Measurements from ENCODE around the gene AGTPBP1.

Gene AGTPBP1

DNA sequence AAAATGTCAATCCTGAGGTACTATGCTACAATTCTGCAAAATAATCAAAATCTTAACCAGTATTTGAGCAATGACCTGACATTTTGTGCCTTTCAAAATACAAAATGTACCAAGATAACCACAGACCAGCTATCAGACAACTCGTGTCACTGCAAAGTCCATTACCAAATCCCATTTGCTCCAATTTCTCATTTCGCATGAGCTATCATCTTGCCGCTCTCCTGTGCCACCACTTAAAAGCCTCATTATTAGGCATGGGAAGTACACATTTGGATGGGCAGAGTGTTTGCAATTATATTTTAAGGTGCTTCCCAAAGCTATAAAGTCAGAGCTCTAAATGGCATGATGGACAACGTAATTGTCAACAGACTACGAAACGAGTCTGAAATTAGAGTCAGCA is 205.2 kb downstream of the AGTPBP1 start:
- DNase-seq (ENCODE audit: low spot score): no peak

DNA sequence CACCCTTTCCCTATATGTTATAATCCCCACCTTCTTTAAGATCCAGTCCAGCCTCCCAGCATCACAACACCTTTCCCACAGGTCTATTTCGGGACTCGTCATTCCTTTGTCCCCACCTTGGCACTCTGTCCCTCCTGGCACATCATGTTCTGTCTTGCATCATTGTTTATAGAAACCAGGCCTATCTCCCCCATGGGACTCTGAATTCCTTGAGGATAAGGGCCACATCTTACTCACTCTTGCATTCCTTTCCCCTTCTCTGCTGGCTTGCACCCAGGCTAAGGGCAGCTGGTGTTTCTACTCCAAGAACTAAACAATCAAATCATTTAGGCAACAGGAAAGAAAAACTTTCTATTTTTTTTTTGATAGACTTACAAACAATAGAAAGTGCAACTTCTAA is 205.7 kb downstream of the AGTPBP1 start:
- no peak for DNase-seq (ENCODE audit: low spot score)

DNA sequence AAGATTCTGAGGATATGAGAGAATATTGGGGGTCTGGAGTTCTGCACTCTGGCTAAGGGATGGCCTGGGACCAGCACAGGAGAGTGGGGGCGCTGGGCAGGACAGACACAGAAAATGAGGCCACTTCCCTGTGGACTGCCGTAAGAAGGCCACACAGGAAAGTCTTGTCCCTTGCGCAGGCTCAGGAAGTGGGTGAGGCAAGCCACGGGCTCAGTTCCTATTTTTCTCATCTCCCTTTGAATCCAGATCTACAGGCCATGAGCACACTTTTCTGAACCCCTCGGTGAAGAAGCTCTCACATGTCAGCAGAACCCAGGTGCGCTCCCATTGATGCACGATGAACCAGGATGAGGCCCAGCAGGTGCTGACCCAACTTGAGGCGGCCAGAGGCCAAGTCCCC is 207.4 kb downstream of the AGTPBP1 start:
- no peak for DNase-seq (ENCODE audit: low spot score)

DNA sequence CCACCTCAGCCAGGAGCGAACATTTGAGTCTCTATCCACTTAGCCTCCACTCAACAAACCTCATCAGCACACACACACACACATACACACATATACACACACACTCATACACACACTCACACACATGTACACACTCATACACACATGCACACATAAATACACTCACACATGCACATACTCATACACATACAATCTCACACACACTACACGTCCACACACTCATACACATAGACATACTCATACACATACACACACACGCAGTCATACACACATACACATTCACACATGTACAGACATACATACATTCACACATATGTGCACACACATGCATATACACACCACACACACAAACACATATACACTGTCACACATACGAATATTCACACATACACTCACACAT is 208.2 kb downstream of the AGTPBP1 start:
- no peak for DNase-seq (ENCODE audit: low spot score)

DNA sequence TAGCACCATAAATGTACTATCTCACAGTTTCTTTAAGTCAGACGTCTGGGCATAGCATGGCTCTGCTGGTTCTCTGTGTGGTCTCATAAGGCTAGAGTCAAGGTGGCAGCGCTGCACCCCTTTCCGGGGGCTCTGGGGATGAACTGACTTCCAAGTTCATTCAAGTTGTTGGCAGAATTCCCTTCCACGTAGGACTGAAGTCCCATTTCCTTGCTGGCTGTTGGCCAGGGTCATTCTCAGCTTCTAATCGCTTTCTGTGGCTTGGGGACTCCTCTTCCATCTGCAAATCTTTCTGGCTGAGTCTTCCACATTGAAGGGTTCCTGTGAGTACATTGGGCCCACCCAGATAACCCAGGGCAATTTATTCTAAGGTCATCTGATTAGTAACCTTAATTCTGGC is 211.0 kb downstream of the AGTPBP1 start:
- no peak for DNase-seq (ENCODE audit: low spot score)

DNA sequence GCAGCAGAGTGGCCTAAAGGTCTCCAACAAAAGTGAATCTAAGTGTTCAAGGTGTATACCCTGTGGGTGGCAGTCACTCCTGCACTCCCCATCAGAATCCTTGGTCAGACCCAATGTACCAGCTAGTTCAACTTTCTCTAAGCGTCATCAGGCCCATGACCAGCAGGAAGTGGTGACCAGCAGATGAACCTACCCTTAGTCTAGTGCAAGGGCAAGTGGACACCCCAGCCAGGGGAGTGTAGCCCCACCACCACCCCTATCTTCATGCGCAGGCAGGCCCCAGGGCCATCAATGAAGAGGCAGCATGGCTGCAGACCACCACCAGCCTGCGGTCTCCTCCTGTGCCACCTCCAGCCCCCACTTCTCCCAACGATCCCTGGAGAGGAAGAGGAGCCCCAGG is 213.1 kb downstream of the AGTPBP1 start:
- DNase-seq (ENCODE audit: low spot score): no peak

DNA sequence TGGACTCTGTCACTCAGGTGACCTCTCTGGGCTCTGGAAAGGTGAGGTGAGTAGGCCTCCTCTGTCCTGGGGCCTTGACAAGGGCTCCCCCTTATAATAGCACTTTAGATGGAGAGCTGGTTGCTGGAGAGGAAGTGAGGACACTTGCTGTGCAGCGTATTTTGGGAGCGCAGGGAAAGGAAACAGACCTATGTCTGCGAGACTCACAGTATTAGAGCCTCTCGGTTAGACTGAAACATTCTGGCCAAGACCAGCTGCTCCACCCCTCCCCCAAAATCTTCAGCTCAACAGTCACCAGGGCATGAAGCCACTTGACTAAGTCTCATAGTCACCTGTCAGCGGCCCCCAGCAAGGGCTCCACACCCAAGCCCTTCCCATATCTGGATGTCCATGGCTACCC is 213.6 kb downstream of the AGTPBP1 start:
- DNase-seq (ENCODE audit: low spot score): no peak

DNA sequence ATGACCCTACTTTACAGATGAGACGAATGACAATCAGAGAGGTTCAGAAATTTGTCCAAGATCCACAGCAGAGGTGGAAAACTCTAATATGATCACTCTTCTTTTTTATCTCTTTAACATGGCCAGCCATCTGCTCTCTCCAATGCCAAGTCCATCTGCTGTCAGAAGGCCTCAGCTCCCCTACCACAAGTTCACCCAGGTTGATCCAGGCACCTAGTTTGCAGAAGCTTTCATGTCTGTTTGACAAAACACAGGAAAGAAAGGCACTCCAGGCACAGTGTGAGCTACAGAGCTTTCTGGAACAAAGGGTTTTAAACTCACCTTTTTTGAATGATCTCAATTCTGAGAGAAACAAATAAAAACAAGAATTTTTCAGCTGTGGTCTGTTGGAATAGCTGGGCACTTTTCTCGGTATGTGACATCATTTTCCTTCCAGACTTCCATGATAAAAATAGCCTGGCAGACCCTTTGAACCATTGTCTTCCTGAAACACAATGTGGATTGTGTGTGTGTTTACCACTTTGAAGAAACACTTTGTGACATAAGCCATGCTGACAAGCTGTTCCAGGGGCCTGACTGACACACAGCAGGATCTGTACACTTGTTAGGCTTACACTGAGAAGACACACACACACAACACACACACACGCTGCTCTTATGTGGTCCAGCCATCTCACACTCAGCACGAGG is 214.3 kb downstream of the AGTPBP1 start:
- no peak for DNase-seq (ENCODE audit: low spot score)

DNA sequence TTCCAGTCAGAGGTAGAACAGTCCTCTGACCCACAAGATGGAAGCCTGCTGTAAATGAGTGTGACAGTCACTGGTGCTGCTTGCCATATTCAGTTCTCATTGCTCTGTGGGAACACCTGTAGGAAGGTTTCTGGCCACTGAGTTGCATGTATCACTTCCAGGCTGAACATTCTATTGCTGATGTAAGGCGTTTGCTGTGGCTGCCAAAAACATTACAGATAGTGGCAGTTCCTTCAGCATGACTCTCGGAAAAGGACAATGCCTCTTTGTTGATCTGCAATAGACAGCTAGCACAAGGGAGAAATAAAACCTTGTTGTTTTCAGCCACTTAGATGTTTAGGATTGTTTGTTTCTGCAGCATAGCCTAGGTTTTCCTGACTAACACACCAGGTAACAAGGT is 217.2 kb downstream of the AGTPBP1 start:
- no peak for DNase-seq (ENCODE audit: low spot score)

DNA sequence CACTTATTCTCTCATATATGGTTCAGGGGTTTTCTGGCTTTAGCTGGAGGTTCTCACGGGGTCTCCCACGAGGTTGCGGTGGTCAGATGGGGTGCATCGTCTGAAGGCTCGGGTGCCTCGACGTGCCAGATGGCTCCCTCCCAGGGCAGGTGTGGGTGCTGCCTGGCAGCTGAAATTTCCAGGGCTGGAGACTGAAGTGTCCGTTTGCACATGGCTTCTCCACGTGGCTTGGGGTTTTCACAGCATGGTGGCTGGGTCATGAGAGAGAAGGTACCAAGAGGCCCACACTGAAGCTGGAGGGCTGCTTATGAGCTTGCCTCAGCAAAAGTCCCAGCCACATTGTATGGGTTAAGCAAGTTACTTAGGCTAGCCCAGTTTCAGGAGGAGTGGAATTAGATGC is 218.6 kb downstream of the AGTPBP1 start:
- DNase-seq (ENCODE audit: low spot score): no peak

DNA sequence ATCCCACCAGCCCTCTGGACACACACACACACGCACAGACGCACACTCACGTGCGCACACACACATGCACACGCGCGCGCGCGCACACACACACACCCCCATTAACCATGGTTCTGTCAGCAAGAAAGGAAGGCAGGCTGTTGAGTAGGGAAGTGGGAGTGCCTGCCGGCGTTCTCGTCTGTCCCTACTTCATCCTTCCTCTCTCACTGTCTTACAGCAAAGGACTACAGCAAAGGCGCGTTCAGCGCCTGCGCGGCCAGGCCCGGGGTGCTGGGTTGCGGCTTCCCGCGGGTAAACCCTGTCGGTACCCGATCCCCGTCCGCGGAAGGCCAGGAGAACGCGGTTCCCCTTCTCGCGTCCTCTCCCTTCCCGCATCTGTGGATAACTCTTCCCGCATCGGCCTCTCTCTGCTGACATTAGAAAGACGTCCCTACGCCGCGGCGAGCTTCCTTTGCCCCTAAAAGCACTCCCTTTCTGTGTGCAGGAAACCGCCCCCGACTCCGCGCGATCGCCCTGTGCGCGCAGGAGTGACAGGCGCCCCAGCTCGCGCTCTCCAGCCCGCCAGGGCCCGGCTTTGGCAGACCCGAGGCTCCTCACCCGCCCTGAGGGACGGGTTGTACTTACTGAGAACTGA is 219.2 kb downstream of the AGTPBP1 start:
- DNase-seq (ENCODE audit: low spot score): no peak

DNA sequence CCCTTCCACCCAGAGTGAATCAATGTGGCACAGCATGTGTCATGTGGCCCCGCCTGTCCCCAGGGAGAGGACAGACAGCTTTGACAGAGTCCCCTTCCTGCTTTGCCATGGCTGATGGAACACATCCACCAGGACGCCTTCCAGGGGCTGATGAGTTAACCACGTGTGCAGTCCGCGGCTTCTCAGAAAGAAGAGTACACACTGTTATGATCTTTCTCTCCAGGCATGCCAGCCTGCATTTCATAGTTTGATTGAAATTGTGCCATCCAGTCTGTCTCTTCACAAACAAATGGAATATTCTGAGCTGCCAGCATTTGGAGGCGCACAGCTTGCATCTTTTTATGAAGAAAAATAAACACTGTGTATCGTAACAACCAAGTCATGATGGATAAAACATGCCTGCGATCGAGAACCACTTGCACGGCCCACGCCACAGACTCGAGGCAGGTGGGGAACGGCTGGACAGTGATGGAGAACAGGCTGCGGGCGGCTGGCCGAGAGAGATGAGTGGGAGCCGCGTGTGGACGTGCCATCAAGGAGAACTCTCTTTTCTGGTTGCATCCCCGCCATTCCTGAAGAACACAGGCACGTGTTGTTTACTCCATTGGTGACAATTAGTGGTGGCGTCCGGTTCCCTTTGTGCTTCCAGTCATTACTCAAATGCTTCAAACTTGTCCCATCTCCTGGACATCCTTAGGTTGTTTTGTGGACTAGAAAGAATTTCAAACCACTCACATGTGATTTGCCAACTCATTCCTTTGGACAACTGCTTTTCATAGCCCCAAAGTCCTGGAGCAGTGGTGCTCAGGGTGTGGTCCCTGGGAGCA is 220.2 kb downstream of the AGTPBP1 start:
- no peak for DNase-seq (ENCODE audit: low spot score)

DNA sequence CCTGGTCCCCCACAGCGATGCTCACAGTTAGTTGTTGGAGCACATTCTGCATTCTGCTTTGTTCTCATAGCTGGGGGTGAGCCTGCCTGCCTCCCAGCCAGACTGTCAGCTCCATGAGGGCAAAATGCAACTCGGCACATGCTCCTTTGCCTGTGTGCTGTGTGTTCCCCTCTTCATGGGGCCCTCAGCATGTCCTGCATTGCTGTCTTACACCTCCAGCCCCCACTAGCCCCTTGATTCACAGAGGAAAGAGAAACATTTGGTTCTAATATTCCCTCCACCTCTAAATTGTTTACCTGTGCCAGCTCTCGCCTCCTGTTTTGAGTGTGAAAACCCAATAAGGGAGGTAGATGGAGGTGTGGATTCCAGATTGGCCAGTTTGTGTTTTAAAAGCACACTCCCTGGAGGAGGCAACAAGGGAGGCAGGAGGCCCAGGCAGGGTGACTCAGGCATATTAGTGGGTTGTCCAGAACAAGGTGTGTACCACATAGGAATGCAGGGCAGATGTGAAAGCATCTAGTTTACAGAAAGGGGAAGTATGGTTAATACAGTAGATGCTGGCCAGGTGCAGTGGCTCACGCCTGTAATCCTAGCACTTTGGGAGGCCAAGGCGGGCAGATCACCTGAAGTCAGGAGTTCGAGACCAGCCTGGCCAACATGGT is 224.6 kb downstream of the AGTPBP1 start:
- no peak for DNase-seq (ENCODE audit: low spot score)

DNA sequence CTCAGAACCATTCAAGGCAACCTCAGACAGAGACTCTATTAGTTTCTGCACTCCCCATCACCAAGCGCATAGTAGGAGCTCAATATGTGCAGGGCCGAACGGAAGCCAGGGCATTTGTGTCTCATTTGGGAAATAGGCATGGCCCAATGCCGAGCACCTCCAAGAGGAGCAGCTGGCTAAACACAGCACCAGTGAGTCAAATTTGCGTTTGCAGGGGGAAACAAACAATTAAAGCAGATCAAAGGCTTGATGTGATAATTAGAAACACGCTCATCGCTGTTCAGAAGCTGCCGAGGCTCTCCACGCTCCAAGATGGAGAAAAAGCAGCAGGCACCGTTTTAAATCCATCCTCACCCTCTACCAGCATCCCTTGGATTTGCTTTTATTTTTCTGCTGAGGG is 225.3 kb downstream of the AGTPBP1 start:
- no peak for DNase-seq (ENCODE audit: low spot score)

DNA sequence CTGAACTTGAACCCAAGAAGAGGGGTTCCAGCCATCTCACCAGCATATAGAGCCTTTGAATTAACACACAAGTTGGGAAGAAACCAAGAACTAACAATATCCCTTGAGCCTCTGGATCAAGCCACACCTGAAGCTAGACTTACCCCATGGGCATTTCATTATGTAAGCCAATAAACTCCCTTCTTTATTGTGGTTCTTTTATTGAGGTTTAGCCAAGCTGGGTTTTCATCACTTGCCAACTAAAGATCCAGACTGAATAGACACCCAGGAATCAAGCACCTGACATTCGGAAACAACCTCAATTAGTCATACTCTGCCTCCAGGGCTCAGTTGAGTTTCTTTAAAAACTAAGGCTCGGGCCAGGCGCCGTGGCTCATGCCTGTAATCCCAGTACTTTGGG is 226.7 kb downstream of the AGTPBP1 start:
- no peak for DNase-seq (ENCODE audit: low spot score)

DNA sequence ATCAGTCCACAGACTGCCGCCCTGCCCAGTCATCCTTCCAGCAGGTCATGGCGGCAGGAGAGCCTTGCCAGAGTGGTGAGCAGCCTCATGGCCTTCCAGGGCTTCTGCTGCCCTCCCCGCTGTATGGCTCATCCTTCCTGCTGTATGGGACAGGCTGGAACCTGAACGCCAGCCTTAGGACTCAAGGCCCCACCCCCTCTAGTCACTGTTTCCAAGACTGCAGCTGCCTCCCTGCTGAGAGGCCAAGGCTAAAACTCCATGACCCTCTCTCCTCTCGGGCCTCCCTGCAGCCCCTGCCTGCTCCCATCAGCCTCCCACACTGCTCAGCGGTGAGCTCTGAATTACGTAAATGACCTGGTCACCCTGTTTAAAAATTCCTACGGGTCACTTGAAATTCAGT is 227.5 kb downstream of the AGTPBP1 start:
- no peak for DNase-seq (ENCODE audit: low spot score)

DNA sequence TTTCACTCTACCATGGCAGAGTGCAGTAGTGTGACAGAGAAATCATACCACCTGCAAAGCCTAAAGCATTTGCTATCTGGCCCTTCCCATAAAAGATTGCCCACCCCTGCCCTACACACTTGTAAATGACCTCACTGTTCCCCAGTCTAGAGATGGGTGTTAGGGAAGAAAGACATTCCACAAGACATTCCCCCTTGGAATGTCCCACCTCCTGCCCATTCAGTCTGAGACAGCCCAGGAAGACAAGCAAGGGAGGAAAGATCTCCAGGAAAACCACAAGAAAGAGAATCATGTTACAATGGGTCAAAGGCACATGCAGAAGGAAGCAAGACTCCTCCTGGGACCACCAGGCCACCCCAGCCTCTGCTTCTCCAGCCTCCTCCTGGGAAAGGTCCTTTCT is 230.0 kb downstream of the AGTPBP1 start:
- no peak for DNase-seq (ENCODE audit: low spot score)

DNA sequence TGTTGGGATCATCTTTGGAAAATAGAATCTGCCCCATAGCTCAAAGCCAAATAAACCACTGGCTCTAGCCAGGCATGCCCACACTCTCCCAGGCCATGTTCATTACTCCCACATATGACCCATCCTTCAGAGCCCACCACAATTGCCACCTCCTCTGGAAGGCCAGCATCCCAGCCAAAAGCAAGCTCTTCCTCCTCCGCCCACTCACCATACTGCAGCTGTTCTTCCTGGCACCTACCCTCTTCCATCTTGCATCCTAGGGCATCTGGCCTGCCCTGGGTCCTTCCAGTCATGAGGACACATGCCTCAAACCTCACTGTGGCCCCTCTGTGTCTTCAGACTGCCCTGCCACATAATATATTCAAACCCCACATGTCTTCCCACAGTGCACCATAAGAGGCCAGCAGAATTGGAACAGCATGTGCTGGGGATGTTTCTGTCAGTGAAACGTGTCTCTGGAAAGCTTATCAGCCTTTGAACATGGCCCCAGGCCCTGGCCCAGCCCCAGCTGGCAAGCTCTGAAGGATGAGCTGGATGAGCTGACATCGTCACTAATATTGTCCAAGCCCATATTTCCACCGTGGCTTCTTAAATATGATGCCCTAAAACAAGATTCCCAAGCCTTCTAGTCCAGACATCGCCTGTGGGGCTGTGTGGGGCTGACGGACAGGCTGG is 230.8 kb downstream of the AGTPBP1 start:
- DNase-seq (ENCODE audit: low spot score): no peak

DNA sequence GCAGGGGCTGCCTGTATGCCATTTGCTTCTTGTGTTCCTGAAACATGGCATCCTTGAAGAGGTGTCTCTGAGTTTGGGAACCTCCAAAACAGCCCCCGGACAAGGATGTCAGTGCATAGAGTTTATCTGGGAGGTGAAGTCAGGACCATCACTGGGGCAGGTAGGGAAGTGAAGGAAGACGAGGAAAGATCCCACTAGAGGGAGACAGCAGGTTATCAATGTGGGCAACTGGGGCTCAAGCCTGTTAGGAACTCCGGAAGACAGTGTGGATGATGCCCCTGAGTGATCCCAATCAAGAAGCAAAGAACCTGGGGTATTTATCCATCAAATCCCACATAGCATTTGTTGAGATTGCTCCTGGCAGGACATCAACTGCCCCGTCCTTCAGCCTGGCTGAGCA is 233.1 kb downstream of the AGTPBP1 start:
- DNase-seq (ENCODE audit: low spot score): no peak

DNA sequence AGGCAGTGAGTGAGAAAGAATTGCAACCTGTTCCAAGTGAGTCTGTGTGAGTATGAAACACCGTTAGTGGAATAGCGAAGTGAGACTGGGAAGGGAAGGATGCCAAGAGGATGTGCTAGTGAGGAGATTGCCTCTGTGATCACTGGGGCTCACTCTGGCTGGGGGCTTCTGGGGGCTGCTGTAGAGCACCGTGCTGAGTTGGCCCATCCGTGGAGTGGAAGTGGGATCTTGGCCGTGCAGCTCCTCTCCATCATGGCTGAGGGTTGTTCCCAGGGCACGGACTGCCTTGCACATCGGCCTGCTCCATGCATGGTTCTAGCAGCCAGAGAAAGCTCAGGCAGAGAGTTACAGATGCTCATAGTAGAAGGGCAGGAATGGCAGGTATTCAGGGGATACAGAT is 236.1 kb downstream of the AGTPBP1 start:
- no peak for DNase-seq (ENCODE audit: low spot score)

DNA sequence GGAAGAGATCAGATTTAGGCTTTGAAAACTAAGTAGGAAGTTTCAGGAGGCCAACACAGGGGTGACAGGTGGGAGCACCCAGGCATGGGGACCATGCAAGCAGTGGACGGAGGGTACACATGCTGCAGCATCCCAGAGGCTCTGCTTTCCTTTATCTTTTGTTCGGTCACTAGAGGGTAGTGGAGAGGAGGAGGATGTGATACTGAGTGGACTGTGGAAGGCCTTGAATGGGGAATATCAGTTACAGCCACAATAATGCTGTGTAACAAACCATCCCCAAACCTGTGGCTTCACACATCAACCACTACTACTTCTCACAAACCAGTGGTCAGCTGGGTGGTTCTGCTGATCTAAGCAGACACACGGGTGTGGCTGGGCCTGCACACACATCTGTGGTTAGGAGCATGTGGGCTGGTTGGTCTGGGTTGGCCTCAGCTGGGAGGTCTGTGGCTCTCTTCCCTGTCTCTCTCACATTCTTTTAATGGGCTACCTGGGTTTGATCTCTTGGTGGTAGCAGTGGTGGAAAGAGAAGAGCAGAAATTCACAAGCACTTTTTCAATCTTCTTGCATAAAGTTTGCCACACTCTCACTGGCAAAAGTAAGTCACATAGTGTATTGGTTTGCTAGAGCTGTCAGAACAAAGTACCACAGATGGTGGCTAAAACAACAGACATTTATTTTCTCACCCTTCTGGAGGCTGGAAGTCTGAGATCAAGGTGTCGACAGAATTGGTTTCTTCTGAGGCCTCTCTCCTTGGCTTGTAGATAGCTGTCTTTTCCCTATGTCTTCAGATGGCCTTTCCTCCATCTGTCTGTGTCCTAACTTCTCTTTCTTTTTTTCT is 238.7 kb downstream of the AGTPBP1 start:
- DNase-seq (ENCODE audit: low spot score): no peak
